ENCODE measurements around the gene GATA1.

DNA sequence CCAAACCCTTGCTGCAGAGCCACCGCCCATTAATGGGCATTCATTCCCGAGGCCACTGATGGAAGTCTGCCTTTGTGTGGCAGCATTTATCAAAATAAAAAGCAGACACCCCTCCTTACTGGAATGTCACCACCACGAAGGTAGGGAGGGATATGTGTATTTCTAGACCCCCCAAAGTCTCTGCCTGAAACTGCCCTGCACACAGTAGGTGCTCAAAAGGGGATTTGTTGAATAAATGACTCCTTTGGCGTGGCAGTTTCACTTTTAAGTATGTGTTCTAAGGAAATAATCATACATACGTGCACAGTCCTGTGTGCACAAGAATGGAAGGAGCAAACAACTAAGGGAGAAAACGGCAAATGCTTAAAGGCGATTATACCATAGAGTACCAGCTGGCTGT is 48.5 kb upstream of the GATA1 start:
- TF ChIP-seq EZH2phosphoT487 (IDR thresholded peaks at IDR 0.05; ENCODE audit: insufficient read depth, low read depth) (no peak), EZH2 (IDR thresholded peaks at IDR 0.05; ENCODE audit: insufficient read depth, poor library complexity, severe bottlenecking) (no peak)
